ENCODE results near the gene NLRP13.

Gene NLRP13

DNA sequence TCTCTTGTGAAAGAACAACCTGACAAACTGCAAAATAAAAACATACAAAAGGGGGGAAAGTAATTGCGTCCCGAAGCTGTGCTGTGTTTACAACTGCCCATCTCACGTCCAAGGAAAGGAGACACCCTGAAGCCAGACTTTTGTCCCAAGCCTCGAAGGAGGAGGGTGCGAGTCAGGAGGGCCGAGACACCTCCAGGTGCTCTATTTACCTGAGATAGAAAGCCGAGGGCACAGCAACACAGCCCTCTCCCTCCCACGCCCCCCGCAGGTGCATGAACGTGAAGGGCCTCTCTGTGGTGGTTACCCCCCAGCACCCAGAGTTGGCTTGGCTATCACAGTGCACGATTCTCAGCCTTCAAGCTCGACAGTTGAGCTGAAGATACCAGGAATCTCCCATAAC, 33.2 kb downstream of the NLRP13 start:
- DNase-seq = no peak

DNA sequence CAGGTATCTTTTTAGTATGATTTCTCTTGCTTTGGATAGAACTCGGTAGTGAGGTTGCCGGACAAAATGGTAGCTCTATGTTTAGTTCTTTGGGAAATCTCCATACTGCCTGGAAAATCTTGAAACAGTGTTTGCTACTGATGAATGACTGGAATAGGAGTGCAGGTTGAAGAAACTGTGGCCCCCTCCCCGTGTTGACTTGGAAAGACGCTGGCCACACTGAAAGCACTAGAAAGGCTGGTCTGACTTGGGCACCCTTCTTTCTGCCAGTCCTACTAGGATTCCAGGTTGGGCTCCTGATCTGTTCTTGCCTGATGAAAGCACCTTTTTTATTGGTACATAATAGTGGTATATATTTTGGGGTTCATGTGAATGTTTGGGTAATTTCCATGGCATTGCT, 49.5 kb downstream of the NLRP13 start:
- no peak for DNase-seq

DNA sequence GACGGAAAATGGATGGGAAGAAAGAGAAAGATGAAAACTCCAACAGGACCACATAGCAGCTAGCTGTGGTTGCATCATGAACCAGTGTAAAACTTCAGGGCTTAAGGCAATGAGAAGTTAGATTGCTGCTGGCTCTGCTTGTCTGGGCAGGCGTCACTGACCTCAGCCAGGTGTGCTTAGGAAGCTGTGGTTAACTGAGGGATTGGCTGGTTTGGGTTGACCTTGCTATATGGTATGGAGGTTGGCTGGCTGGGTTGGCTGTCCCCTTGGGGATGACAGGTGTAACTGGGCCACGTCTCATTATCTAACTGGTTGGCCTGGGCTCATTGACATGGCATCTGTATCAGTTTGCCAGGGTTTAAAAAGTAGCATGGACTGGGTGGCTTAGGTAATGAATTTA, 54.9 kb downstream of the NLRP13 start:
- no peak for DNase-seq

DNA sequence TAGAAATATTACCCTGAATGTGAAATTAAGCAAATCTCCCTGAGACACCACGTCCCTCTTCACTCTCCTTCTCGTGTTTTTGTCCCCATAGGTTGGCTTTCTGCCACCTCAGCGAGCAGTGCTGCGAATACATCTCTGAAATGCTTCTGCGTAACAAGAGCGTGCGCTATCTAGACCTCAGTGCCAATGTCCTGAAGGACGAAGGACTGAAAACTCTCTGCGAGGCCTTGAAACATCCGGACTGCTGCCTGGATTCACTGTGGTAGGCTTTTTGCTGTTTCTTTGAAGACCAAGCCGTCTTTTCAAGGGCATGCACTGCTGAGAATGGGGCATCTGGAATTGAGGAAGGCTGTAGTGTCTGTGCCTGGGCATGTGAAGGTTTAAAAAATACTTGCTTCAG, 61.4 kb downstream of the NLRP13 start:
- no peak for DNase-seq

DNA sequence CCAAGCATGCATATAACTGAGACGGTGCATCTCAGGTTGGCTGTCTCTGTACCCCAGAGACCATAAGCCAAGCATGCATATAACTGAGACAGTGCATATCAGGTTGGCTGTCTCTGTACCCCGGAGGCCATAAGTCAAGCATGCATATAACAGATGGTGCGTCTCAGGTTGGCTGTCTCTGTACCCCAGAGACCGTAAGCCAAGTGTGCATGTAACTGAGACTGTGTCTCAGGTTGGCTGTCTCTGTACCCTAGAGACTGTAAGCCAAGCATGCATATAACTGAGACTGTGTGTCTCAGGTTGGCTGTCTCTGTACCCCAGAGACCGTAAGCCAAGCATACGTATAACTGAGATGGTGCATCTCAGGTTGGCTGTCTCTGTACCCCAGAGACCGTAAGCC, 65.0 kb downstream of the NLRP13 start:
- DNase-seq = no peak

DNA sequence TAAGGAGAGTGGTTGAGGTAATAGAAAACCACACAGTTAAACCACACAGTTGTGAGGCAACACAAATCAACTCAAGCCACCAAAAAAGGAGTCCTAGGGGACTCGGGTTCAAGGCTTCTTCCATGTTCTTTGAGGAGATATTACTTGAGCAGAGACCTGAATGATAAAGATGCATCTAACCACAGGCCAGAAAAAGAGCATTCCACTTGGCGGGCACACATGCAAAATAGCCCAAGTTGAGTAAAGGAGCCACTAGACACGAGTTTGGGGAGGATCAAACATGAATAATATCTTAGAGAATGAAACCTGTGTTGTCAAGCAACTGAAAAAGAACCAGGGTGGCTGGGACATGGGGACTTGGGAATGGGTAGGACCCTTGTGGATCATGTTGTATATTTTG, 65.6 kb downstream of the NLRP13 start:
- DNase-seq = no peak

DNA sequence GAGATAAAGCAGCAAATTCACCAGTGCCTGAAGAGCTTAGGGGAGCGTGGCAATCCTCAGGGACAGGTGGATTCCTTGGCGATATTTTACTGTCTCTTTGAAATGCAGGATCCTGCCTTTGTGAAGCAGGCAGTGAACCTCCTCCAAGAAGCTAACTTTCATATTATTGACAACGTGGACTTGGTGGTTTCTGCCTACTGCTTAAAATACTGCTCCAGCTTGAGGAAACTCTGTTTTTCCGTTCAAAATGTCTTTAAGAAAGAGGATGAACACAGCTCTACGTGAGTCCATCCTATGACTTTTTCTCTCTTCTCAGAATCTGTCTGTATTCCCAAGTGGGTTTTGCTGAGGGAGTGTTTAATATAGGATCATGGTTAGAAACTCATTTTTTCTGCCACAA, 73.2 kb downstream of the NLRP13 start:
- DNase-seq = no peak

DNA sequence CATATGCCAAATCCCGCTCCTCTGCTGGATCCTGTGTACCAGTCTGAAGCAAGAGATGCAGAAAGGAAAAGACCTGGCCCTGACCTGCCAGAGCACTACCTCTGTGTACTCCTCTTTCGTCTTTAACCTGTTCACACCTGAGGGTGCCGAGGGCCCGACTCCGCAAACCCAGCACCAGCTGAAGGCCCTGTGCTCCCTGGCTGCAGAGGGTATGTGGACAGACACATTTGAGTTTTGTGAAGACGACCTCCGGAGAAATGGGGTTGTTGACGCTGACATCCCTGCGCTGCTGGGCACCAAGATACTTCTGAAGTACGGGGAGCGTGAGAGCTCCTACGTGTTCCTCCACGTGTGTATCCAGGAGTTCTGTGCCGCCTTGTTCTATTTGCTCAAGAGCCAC, 73.7 kb downstream of the NLRP13 start:
- DNase-seq = no peak

DNA sequence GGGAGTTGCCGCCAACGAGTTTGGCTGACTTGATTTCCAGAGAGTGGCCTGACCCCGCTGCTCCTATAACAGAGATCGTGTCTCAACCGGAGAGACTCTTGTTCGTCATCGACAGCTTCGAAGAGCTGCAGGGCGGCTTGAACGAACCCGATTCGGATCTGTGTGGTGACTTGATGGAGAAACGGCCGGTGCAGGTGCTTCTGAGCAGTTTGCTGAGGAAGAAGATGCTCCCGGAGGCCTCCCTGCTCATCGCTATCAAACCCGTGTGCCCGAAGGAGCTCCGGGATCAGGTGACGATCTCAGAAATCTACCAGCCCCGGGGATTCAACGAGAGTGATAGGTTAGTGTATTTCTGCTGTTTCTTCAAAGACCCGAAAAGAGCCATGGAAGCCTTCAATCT, 74.2 kb downstream of the NLRP13 start:
- DNase-seq = no peak

DNA sequence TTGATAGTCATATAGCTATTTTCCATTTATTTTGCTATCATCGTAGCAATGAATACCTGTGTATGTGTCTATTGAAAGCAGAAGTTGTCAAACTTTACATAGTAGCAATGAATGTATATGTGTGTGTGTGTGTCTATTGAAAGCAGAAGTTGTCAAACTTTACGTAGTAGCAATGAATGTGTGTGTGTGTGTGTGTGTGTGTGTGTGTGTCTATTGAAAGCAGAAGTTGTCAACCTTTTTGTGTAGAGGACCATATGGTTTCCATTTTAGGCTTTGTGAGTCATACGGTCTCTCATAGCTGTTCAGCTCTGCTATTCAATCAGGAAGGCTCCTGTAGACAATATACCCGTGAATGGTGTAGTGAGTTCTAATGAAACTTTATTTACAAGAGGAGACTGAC, 75.0 kb downstream of the NLRP13 start:
- no peak for DNase-seq

DNA sequence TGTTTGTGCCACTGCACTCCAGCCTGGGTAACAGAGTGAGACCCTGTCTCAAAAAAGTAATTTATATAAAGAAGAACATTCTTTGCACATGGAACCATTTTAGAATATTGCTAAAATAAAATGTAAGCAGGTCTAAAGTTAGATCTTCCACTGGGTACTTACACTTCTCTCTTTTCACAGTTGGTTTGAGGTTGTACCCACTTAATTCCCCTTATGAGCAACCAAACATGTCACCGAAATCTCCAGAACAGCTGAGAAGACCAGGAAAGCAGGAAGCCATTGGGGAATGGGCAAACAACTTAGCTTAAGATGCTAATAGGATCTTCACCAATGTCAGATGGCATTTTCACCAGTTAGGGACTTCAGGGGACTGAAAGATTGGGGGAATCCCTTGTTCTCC, 77.0 kb downstream of the NLRP13 start:
- DNase-seq = no peak
